Measurements from ENCODE around the gene DLD.

- TF ChIP-seq POLR2AphosphoS5 (IDR thresholded peaks at IDR 0.05) (no peak), CTCF (IDR thresholded peaks at IDR 0.05) (no peak), POLR2A (IDR thresholded peaks at IDR 0.05) (no peak), EP300 (IDR thresholded peaks at IDR 0.05) (no peak)
Observed at GRCh38 chr7:107943018-107943417, 52.0 kb downstream of the DLD start.
